SK-N-SH (cell line): ENCODE results near the gene GRK5. TPM values are rescaled to one million over a fixed set of nuclear protein-coding genes. Genes with fewer than 3 reads are reported as not detected.

Source experiments
- CTCF ChIA-PET: fragments of 300-600, 350-600 bp; formaldehyde crosslinking; extraction: SDS; loops from one replicate; lab custom pipeline; 2021; lab: Yijun Ruan, JAX
- POLR2A ChIA-PET: fragments of 350-600 bp; sonication (Branson Sonifier 250); formaldehyde crosslinking; extraction: SDS; loops from one replicate; lab custom pipeline; 2020; ENCODE audit warnings: antibody characterized with exemption, inconsistent platforms; lab: Yijun Ruan, JAX
- DNase-seq: peaks from one replicate; pipeline ENCODE4 v3.0.0; 2012
- H2AFZ ChIP-seq: fragments of 200-600 bp; sonication (generic); 2 replicates; pipeline ENCODE4 v1.8.1; 2016; ENCODE audit warnings: antibody characterized with exemption, mild to moderate bottlenecking, low read depth
- H3F3A ChIP-seq: fragments of 200-600 bp; sonication (generic); replicated peaks from 2 replicates; pipeline ENCODE3; 2016; ENCODE audit warnings: antibody characterized with exemption, mild to moderate bottlenecking; ENCODE audit not compliant: insufficient read depth
- H3K27ac ChIP-seq, 2 experiments: fragments of 200-500 bp in 1 of 2; fragments of 200-600 bp in 1 of 2; sonication (Bioruptor generic) in 1 of 2; sonication (generic), shearing (Covaris generic) in 1 of 2; 2 replicates each; pipeline versions ENCODE4 v1.5.1 to v1.6.1; 2014 to 2016; ENCODE audit warnings: low read depth in 2 of 2, inconsistent platforms in 1 of 2, low read length in 1 of 2, mild to moderate bottlenecking in 1 of 2, mixed read lengths in 1 of 2
- H3K27me3 ChIP-seq: fragments of 200-600 bp; sonication (generic), shearing (Covaris generic); 2 replicates; pipeline ENCODE4 v1.6.1; 2016; ENCODE audit warnings: mixed run types; ENCODE audit not compliant: insufficient read depth
- H3K36me3 ChIP-seq, 2 experiments: fragments of 200-500 bp in 1 of 2; fragments of 200-600 bp in 1 of 2; sonication (Bioruptor generic) in 1 of 2; sonication (generic) in 1 of 2; replicated peaks in 1 of 2; 2 replicates each; pipeline versions ENCODE3 to v1.5.1; 2014 to 2016; ENCODE audit warnings: low read length in 1 of 2, mild to moderate bottlenecking in 1 of 2; ENCODE audit not compliant: insufficient read depth in 2 of 2, control insufficient read depth in 1 of 2
- H3K4me1 ChIP-seq, 2 experiments: fragments of 200-500 bp in 1 of 2; fragments of 200-600 bp in 1 of 2; sonication (Bioruptor generic) in 1 of 2; sonication (generic), shearing (Covaris generic) in 1 of 2; 2 replicates each; pipeline versions ENCODE4 v1.5.1 to v1.6.1; 2014 to 2016; ENCODE audit warnings: low read depth in 1 of 2, low read length in 1 of 2, mixed run types in 1 of 2; ENCODE audit not compliant: insufficient read depth in 2 of 2, control insufficient read depth in 1 of 2
- H3K4me2 ChIP-seq: fragments of 200-600 bp; sonication (generic), shearing (Covaris generic); 2 replicates; pipeline ENCODE4 v1.6.1; 2017; ENCODE audit warnings: mixed run types
- H3K4me3 ChIP-seq, 2 experiments: fragments of 200-500 bp in 1 of 2; fragments of 200-600 bp in 1 of 2; sonication (Bioruptor generic) in 1 of 2; sonication (generic), shearing (Covaris generic) in 1 of 2; 2 replicates each; pipeline versions ENCODE4 v1.5.1 to v1.8.1; 2014 to 2016; ENCODE audit warnings: low read depth in 2 of 2, inconsistent platforms in 1 of 2, low read length in 1 of 2, mild to moderate bottlenecking in 1 of 2, mixed read lengths in 1 of 2, moderate library complexity in 1 of 2
- H3K79me2 ChIP-seq: fragments of 200-600 bp; sonication (generic); 2 replicates; pipeline ENCODE4 v1.8.1; 2017; ENCODE audit warnings: mild to moderate bottlenecking; ENCODE audit not compliant: insufficient read depth
- H3K9ac ChIP-seq: fragments of 200-600 bp; sonication (generic); 2 replicates; pipeline ENCODE4 v1.6.1; 2017; ENCODE audit warnings: mixed run types
- H3K9me2 ChIP-seq: fragments of 200-600 bp; sonication (generic); 2 replicates; pipeline ENCODE4 v1.6.1; 2017; ENCODE audit warnings: mixed run types
- H3K9me3 ChIP-seq: fragments of 200-600 bp; sonication (generic); 2 replicates; pipeline ENCODE4 v1.6.1; 2017; ENCODE audit warnings: mixed run types, mild to moderate bottlenecking, moderate library complexity
- H4K20me1 ChIP-seq: fragments of 200-600 bp; sonication (generic); 2 replicates; pipeline ENCODE4 v1.6.1; 2017; ENCODE audit warnings: mild to moderate bottlenecking, mixed run types; ENCODE audit not compliant: insufficient read depth
- FOSL2 ChIP-seq: IDR thresholded peaks from 2 replicates; pipeline ENCODE4 v1.4.0; 2012; ENCODE audit warnings: low read depth, mild to moderate bottlenecking, moderate library complexity, borderline replicate concordance
- FOXM1 ChIP-seq: IDR thresholded peaks from 2 replicates; pipeline ENCODE4 v1.4.0; 2012; ENCODE audit warnings: low read depth, mild to moderate bottlenecking
- IRF3 ChIP-seq: fragments of 150-350 bp; IDR thresholded peaks from 2 replicates; pipeline ENCODE4 v1.6.1; 2016; ENCODE audit warnings: mild to moderate bottlenecking, low read depth, low read length
- JUND ChIP-seq: IDR thresholded peaks from 2 replicates; pipeline ENCODE4 v1.4.0; 2012
- MAX ChIP-seq: IDR thresholded peaks from 2 replicates; pipeline ENCODE4 v1.4.0; 2012; ENCODE audit warnings: low read depth
- POLR2AphosphoS5 ChIP-seq: IDR thresholded peaks from 2 replicates; pipeline ENCODE4 v1.6.1; 2012; ENCODE audit warnings: low read depth, low read length
- REST ChIP-seq: IDR thresholded peaks from 2 replicates; pipeline ENCODE4 v1.6.1; 2012; ENCODE audit warnings: mild to moderate bottlenecking, low read depth, low read length, moderate library complexity
- SMC3 ChIP-seq: IDR thresholded peaks from 2 replicates; pipeline ENCODE4 v1.6.1; 2012; ENCODE audit warnings: low read depth, low read length, improper control_type of control experiment
- TAF1 ChIP-seq: IDR thresholded peaks from 2 replicates; pipeline ENCODE4 v1.6.1; 2012; ENCODE audit warnings: low read depth, mild to moderate bottlenecking, low read length, moderate library complexity, borderline replicate concordance
- USF1 ChIP-seq: IDR thresholded peaks from 2 replicates; pipeline ENCODE4 v1.4.0; 2012; ENCODE audit warnings: low read depth, borderline replicate concordance
- YY1 ChIP-seq: IDR thresholded peaks from 2 replicates; pipeline ENCODE4 v1.4.0; 2012; ENCODE audit warnings: low read depth, mild to moderate bottlenecking
- WGBS: methylation state at CpG from one replicate; pipeline ENCODE4 v1.1.6; 2017; ENCODE audit warnings: low lambda C conversion rate; 5-methylcytosine and 5-hydroxymethylcytosine counted together
- polyA plus RNA-seq, 3 experiments: library from polyadenylated mRNA; depleted of rRNA; stranded (reverse); fragments of >200 nt; gene quantifications; 2 replicates each; pipeline ENCODE4 v1.2.3, GENCODE V29; 2012

Gene GRK5
- polyA plus RNA-seq, 1 of the 3 experiments (the other 2 are of a cell fraction) = 12.1 TPM

GRCh38 chr10:119248681-119249080, 41.3 kb downstream of the GRK5 start:
- H3K9me2 ChIP-seq = no peaks in the 10 kb centered on the region
- H3K79me2 ChIP-seq = peaks cover 13% of the 10 kb centered on the region
- no peak overlapping the region for H2AFZ ChIP-seq
- DNase-seq = no peak
- no peaks in the 10 kb centered on the region for H4K20me1 ChIP-seq
- H3K4me2 ChIP-seq = no peak overlapping the region
- TF ChIP-seq SMC3 = no peak
- no peak for TF ChIP-seq FOXM1
- no peak for TF ChIP-seq POLR2AphosphoS5
- TF ChIP-seq USF1 = no peak
- TF ChIP-seq REST = no peak
- TF ChIP-seq MAX = no peak
- TF ChIP-seq JUND = no peak
- no peak for TF ChIP-seq FOSL2
- no peak for TF ChIP-seq TAF1
- no peak for TF ChIP-seq YY1
- no peak for TF ChIP-seq IRF3
- WGBS = 100% methylated on average over 4 of the region's 4 CpGs
- H3K4me3 ChIP-seq = no peak overlapping the region
- POLR2A ChIA-PET = no interaction called here
- no peak overlapping the region for H3K27ac ChIP-seq
- CTCF ChIA-PET = interaction anchor here (1.5 to 2.1 kb wide), 2 partner anchors 39 to 42 kb away, joined by 4 to 13 read pairs; no protein-coding TSS in a partner anchor
- no peaks in the 10 kb centered on the region for H3K9me3 ChIP-seq
- H3K27me3 ChIP-seq = no peaks in the 10 kb centered on the region
- no peaks in the 10 kb centered on the region for H3K36me3 ChIP-seq
- peaks cover 44 to 47% of the 10 kb centered on the region in 2 experiments for H3K4me1 ChIP-seq
- H3F3A ChIP-seq = peaks cover 31% of the 10 kb centered on the region
- H3K9ac ChIP-seq = no peak overlapping the region
